ENCODE measurements around the gene ZBTB7A.

ZBTB7A gene

DNA sequence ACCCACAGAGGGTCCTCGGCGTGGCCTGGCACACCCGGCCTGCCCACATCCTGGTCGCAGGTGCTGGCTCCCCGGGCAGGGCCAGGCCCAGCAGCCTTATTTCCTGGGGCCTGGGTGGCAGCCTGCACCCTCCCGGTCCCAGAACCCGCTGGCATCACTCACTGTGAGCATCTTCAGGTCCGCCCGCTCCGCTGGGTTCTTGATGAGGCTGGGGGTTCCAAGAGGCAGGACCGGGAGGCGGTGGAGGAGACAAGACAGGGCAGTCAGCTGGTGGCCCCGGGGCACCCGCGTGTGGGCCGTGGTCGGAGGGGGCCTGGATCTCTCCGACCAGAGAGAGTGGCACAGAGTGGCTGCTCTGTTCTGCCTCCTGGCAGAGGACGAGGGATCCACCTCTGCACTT is 27.6 kb upstream of the ZBTB7A start:
- Histone ChIP-seq H3K4me3 (ENCODE audit: control insufficient read depth in 1 of 7, extremely low read depth in 1 of 7, insufficient read depth in 4 of 7, low read depth in 2 of 7, low read length in 6 of 7) (no peak overlapping the region), H3K36me3 (ENCODE audit: control insufficient read depth in 4 of 4, insufficient read depth in 4 of 4, low read length in 3 of 4) (peaks cover 0 to 69% (median 36%) of the 10 kb centered on the region in 4 experiments), H3K27me3 (replicated peaks in 2 of 5; ENCODE audit: control insufficient read depth in 4 of 5, insufficient read depth in 5 of 5, low read length in 4 of 5) (no peaks in the 10 kb centered on the region), H3K4me1 (ENCODE audit: control extremely low read depth in 1 of 4, control insufficient read depth in 4 of 4, insufficient read depth in 4 of 4, low read length in 3 of 4) (peaks cover 0 to 17% (median 13%) of the 10 kb centered on the region in 4 experiments), H3K27ac (ENCODE audit: insufficient read depth in 1 of 2, low read depth in 1 of 2, low read length in 2 of 2, poor library complexity in 1 of 2, severe bottlenecking in 2 of 2) (no peak overlapping the region), H3K9me3 (ENCODE audit: control extremely low read depth in 1 of 5, control insufficient read depth in 4 of 5, insufficient read depth in 2 of 5, low read depth in 1 of 5, low read length in 4 of 5) (no peaks in the 10 kb centered on the region)
- DNase-seq: no peak
- 96% methylated on average over 19 of the region's 19 CpGs for whole genome bisulfite sequencing (ENCODE audit: insufficient coverage)
- CTCF ChIA-PET: interaction anchor here (1.9 kb wide), 1 partner anchor 10 kb away, joined by 4 read pairs; no protein-coding TSS in a partner anchor
- POLR2A ChIA-PET: no interaction called here

DNA sequence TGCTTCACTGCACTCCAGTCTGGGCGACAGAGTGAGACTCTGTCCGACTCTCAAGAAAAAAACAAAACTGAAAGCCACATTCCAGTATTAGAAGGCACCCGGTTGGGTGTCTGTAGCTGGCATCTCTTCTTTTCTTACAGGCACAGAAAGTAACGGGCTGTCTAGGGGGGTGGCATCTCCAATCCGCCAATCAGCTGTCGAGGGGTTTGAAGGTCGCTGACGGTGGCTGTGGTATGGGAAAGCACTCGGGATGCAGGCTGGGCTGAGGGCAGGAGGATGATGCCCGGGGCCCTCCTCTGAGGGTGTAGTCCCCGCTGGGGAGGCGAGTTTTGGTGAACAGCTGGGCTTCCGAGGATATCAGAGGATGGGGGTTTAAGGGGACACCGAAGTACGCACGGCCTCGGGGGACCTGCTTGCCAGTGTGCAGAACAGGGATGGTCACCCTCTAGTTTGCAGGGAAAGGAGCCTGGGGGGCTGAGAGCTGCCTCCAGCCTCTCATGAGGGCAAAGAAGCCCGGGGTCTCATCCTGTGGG is 27.0 kb upstream of the ZBTB7A start:
- H3K27ac ChIP-seq (ENCODE audit: insufficient read depth in 1 of 2, low read depth in 1 of 2, low read length in 2 of 2, poor library complexity in 1 of 2, severe bottlenecking in 2 of 2): no peak overlapping the region
- H3K4me3 ChIP-seq (ENCODE audit: control insufficient read depth in 1 of 7, extremely low read depth in 1 of 7, insufficient read depth in 4 of 7, low read depth in 2 of 7, low read length in 6 of 7): no peak overlapping the region
- no peaks in the 10 kb centered on the region for H3K27me3 ChIP-seq (replicated peaks in 2 of 5; ENCODE audit: control insufficient read depth in 4 of 5, insufficient read depth in 5 of 5, low read length in 4 of 5)
- H3K9me3 ChIP-seq (ENCODE audit: control extremely low read depth in 1 of 5, control insufficient read depth in 4 of 5, insufficient read depth in 2 of 5, low read depth in 1 of 5, low read length in 4 of 5): no peaks in the 10 kb centered on the region
- WGBS (ENCODE audit: insufficient coverage): 98% methylated on average over 18 of the region's 18 CpGs
- ChIA-PET POLR2A (no interaction called here), CTCF (interaction anchor here (1.9 kb wide), 1 partner anchor 10 kb away, joined by 4 read pairs; no protein-coding TSS in a partner anchor)
- peaks cover 0 to 63% (median 33%) of the 10 kb centered on the region in 4 experiments for H3K36me3 ChIP-seq (ENCODE audit: control insufficient read depth in 4 of 4, insufficient read depth in 4 of 4, low read length in 3 of 4)
- no peak for DNase-seq
- H3K4me1 ChIP-seq (ENCODE audit: control extremely low read depth in 1 of 4, control insufficient read depth in 4 of 4, insufficient read depth in 4 of 4, low read length in 3 of 4): peaks cover 0 to 22% (median 18%) of the 10 kb centered on the region in 4 experiments

DNA sequence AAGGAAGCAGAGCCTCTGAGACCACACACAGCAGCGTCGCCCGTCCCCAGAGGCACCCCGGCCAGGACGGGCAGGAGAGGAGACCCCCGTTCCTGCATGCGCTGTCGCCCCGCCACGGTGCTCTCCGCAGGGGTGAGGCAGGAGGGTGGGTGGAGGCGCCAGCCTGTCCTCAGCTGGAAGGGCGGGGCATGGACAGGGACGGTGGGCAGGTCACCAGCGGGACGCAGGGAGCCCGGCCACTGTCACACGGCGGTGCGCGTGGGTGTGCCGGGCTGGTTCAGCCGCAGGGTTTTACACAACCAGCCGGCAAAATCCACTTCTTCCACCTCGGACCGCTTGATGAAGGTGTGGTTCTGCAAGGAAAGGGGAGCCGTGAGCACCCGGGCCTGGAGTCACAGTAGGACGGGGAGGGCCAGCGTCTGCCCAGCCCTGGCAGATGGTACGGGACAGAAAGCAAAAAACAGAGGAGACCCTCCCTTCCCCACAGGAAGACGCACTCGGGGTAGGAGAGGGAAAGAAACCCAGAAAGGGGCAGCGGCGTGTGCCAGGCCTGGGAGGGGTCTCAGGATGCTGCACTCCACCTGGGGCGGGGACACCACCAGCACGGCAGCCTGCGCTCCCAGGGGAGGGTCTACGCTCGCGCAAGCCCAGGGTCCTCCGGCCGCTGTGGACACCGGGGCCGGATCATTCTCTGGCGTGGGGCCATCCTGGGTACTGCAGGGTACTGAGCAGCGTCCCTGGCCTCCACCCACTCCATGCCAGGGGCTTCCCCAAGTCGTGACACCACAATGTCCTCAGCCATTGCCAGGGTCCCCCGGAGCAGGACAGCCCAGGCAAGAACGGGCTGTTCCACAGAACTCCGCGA is 23.9 kb upstream of the ZBTB7A start:
- no peak for DNase-seq
- 95% methylated on average over 47 of the region's 52 CpGs for WGBS (ENCODE audit: insufficient coverage)
- H3K36me3 ChIP-seq (ENCODE audit: control insufficient read depth in 4 of 4, insufficient read depth in 4 of 4, low read length in 3 of 4): peaks cover 0 to 38% (median 17%) of the 10 kb centered on the region in 4 experiments
- H3K4me3 ChIP-seq (ENCODE audit: control insufficient read depth in 1 of 7, extremely low read depth in 1 of 7, insufficient read depth in 4 of 7, low read depth in 2 of 7, low read length in 6 of 7): peak overlapping the region in 1 of 7 experiments; percentile 60
- ChIA-PET POLR2A (no interaction called here), CTCF (interaction anchor here (1.2 to 1.3 kb wide), 2 partner anchors 10 to 14 kb away, joined by 5 to 6 read pairs; no protein-coding TSS in a partner anchor)
- H3K27ac ChIP-seq (ENCODE audit: insufficient read depth in 1 of 2, low read depth in 1 of 2, low read length in 2 of 2, poor library complexity in 1 of 2, severe bottlenecking in 2 of 2): no peak overlapping the region
- peaks cover 0 to 42% (median 36%) of the 10 kb centered on the region in 4 experiments for H3K4me1 ChIP-seq (ENCODE audit: control extremely low read depth in 1 of 4, control insufficient read depth in 4 of 4, insufficient read depth in 4 of 4, low read length in 3 of 4)
- no peaks in the 10 kb centered on the region for H3K9me3 ChIP-seq (ENCODE audit: control extremely low read depth in 1 of 5, control insufficient read depth in 4 of 5, insufficient read depth in 2 of 5, low read depth in 1 of 5, low read length in 4 of 5)
- no peaks in the 10 kb centered on the region for H3K27me3 ChIP-seq (replicated peaks in 2 of 5; ENCODE audit: control insufficient read depth in 4 of 5, insufficient read depth in 5 of 5, low read length in 4 of 5)

DNA sequence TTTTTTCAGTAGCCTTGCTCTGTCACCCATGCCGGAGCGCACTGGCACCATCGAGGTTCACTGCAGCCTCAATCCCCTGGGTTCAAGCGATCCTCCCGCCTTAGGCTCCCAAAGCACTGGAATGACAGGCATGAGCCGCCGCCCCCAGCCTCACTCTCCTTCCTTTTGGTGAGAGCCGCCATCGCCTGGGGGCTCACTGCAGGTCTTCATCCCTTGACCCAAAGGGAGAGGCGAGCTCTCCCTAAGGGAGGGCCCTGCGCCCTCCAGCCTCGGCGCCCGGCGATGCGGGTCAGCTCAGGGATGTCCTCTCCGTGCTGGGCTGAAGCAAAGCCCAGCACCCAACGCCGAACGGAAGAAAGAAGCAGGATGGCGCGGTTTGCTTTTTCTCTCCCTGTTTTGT is 23.2 kb upstream of the ZBTB7A start:
- H3K4me3 ChIP-seq (ENCODE audit: control insufficient read depth in 1 of 7, extremely low read depth in 1 of 7, insufficient read depth in 4 of 7, low read depth in 2 of 7, low read length in 6 of 7): peak overlapping the region in 4 of 7 experiments; percentile 35 to 60 (median 52)
- H3K36me3 ChIP-seq (ENCODE audit: control insufficient read depth in 4 of 4, insufficient read depth in 4 of 4, low read length in 3 of 4): peaks cover 0 to 32% (median 16%) of the 10 kb centered on the region in 4 experiments
- ChIA-PET POLR2A (no interaction called here), CTCF (interaction anchor here (1.2 to 1.4 kb wide), 3 partner anchors 11 to 14 kb away, joined by 5 to 10 read pairs (median 6); no protein-coding TSS in a partner anchor)
- peak overlapping the region in 1 of 2 experiments; percentile 72 for H3K27ac ChIP-seq (ENCODE audit: insufficient read depth in 1 of 2, low read depth in 1 of 2, low read length in 2 of 2, poor library complexity in 1 of 2, severe bottlenecking in 2 of 2)
- no peaks in the 10 kb centered on the region for H3K27me3 ChIP-seq (replicated peaks in 2 of 5; ENCODE audit: control insufficient read depth in 4 of 5, insufficient read depth in 5 of 5, low read length in 4 of 5)
- DNase-seq: no peak
- H3K9me3 ChIP-seq (ENCODE audit: control extremely low read depth in 1 of 5, control insufficient read depth in 4 of 5, insufficient read depth in 2 of 5, low read depth in 1 of 5, low read length in 4 of 5): no peaks in the 10 kb centered on the region
- H3K4me1 ChIP-seq (ENCODE audit: control extremely low read depth in 1 of 4, control insufficient read depth in 4 of 4, insufficient read depth in 4 of 4, low read length in 3 of 4): peaks cover 0 to 42% (median 36%) of the 10 kb centered on the region in 4 experiments
- WGBS (ENCODE audit: insufficient coverage): 74% methylated on average over 17 of the region's 22 CpGs

DNA sequence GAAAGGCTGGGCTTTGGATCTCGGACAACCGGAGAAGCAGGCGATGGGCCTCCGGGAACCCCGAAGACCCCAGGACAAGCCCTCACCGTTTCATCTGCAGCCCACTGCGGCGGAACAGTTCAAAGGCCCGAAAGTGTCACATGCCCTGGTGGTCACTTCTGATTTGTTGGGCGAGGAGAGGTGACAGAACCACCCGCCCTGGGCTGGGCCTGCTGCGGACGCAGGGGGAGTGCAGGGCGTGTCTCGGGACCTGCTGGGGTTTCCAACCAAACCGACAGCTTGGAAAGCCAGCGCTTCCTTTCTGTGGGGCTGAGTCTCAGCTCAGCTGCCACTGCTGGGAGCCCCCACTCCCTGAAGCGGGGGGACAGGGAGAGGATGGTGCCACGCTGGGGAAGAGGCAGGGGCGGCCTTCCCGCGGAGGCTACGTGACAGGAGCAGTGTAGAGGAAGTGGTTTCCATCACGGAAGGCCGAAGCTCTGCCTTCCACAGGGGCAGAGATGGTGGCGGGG is 22.8 kb upstream of the ZBTB7A start:
- Histone ChIP-seq H3K36me3 (ENCODE audit: control insufficient read depth in 4 of 4, insufficient read depth in 4 of 4, low read length in 3 of 4) (peaks cover 0 to 28% (median 13%) of the 10 kb centered on the region in 4 experiments), H3K27me3 (replicated peaks in 2 of 5; ENCODE audit: control insufficient read depth in 4 of 5, insufficient read depth in 5 of 5, low read length in 4 of 5) (no peaks in the 10 kb centered on the region), H3K9me3 (ENCODE audit: control extremely low read depth in 1 of 5, control insufficient read depth in 4 of 5, insufficient read depth in 2 of 5, low read depth in 1 of 5, low read length in 4 of 5) (no peaks in the 10 kb centered on the region), H3K27ac (ENCODE audit: insufficient read depth in 1 of 2, low read depth in 1 of 2, low read length in 2 of 2, poor library complexity in 1 of 2, severe bottlenecking in 2 of 2) (peak overlapping the region in 1 of 2 experiments; percentile 72), H3K4me3 (ENCODE audit: control insufficient read depth in 1 of 7, extremely low read depth in 1 of 7, insufficient read depth in 4 of 7, low read depth in 2 of 7, low read length in 6 of 7) (peak overlapping the region; percentile 15 to 60 (median 35)), H3K4me1 (ENCODE audit: control extremely low read depth in 1 of 4, control insufficient read depth in 4 of 4, insufficient read depth in 4 of 4, low read length in 3 of 4) (peaks cover 0 to 46% (median 39%) of the 10 kb centered on the region in 4 experiments)
- POLR2A ChIA-PET: interaction anchor here (0.5 to 0.6 kb wide), 2 partner anchors 23 to 69 kb away, joined by 3 read pairs; partner anchors contain the start of gene ZBTB7A
- WGBS (ENCODE audit: insufficient coverage): under 1% methylated on average over 24 of the region's 26 CpGs
- CTCF ChIA-PET: interaction anchor here (1.0 to 1.4 kb wide), 4 partner anchors 11 to 19 kb away, joined by 5 to 10 read pairs (median 6); no protein-coding TSS in a partner anchor
- peak; percentile 63 to 85 (median 83) for DNase-seq

DNA sequence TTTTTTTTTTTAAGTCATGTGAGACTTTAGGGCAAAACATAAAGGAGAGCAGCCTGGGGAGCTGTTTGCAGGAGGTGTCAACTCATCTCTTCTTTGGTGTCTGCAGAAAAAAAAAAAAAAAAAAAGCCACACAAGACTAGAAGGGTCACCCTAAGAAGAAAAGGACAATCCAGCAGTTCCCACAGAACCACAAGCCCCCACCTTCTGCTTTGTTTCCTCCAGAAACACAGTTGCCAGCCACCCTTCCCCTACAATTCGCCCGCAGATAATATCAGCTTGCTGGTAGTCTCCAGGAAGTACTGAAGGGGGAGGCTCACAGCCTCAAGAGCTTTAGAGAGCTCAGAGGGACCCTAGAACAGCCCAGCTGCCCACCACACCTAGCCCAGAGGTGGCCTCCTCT is 22.3 kb upstream of the ZBTB7A start:
- peak overlapping the region; percentile 15 to 60 (median 35) for H3K4me3 ChIP-seq (ENCODE audit: control insufficient read depth in 1 of 7, extremely low read depth in 1 of 7, insufficient read depth in 4 of 7, low read depth in 2 of 7, low read length in 6 of 7)
- ChIA-PET POLR2A (interaction anchor here (0.5 to 0.6 kb wide), 2 partner anchors 23 to 69 kb away, joined by 3 read pairs; partner anchors contain the start of gene ZBTB7A), CTCF (interaction anchor here (1.0 to 1.4 kb wide), 4 partner anchors 12 to 20 kb away, joined by 5 to 10 read pairs (median 6); no protein-coding TSS in a partner anchor)
- peaks cover 0 to 24% (median 9%) of the 10 kb centered on the region in 4 experiments for H3K36me3 ChIP-seq (ENCODE audit: control insufficient read depth in 4 of 4, insufficient read depth in 4 of 4, low read length in 3 of 4)
- peak overlapping the region in 1 of 2 experiments; percentile 72 for H3K27ac ChIP-seq (ENCODE audit: insufficient read depth in 1 of 2, low read depth in 1 of 2, low read length in 2 of 2, poor library complexity in 1 of 2, severe bottlenecking in 2 of 2)
- peaks cover 0 to 51% (median 44%) of the 10 kb centered on the region in 4 experiments for H3K4me1 ChIP-seq (ENCODE audit: control extremely low read depth in 1 of 4, control insufficient read depth in 4 of 4, insufficient read depth in 4 of 4, low read length in 3 of 4)
- H3K9me3 ChIP-seq (ENCODE audit: control extremely low read depth in 1 of 5, control insufficient read depth in 4 of 5, insufficient read depth in 2 of 5, low read depth in 1 of 5, low read length in 4 of 5): no peaks in the 10 kb centered on the region
- peak; percentile 76 to 94 (median 92) for DNase-seq
- H3K27me3 ChIP-seq (replicated peaks in 2 of 5; ENCODE audit: control insufficient read depth in 4 of 5, insufficient read depth in 5 of 5, low read length in 4 of 5): no peaks in the 10 kb centered on the region
- WGBS (ENCODE audit: insufficient coverage): no CpG with 5 or more reads among the region's 2 CpGs

All from common myeloid progenitor, CD34-positive (primary cell).